ENCODE measurements around the gene FHL1.

GRCh38 chrX:136189222-136189621 lies 41.9 kb downstream of the FHL1 start:
- no peak for TF ChIP-seq EZH2phosphoT487 (IDR thresholded peaks at IDR 0.05; ENCODE audit: borderline replicate concordance, low read length)
- TF ChIP-seq, protein P1, sequence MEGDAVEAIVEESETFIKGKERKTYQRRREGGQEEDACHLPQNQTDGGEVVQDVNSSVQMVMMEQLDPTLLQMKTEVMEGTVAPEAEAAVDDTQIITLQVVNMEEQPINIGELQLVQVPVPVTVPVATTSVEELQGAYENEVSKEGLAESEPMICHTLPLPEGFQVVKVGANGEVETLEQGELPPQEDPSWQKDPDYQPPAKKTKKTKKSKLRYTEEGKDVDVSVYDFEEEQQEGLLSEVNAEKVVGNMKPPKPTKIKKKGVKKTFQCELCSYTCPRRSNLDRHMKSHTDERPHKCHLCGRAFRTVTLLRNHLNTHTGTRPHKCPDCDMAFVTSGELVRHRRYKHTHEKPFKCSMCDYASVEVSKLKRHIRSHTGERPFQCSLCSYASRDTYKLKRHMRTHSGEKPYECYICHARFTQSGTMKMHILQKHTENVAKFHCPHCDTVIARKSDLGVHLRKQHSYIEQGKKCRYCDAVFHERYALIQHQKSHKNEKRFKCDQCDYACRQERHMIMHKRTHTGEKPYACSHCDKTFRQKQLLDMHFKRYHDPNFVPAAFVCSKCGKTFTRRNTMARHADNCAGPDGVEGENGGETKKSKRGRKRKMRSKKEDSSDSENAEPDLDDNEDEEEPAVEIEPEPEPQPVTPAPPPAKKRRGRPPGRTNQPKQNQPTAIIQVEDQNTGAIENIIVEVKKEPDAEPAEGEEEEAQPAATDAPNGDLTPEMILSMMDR (conservative IDR thresholded peaks at IDR 0.05; ENCODE audit: low read depth, low read length), result no peak

Measured in PC-3 (cell line).